SK-N-MC (cell line): ENCODE data around the gene DCHS1.

ENCODE experiments used
- EZH2 ChIP-seq: fragments of 200-600 bp; sonication (generic); IDR thresholded peaks from one replicate; pipeline ENCODE4 v1.6.1; 2017; ENCODE audit warnings: antibody characterized with exemption
- POLR2AphosphoS5 ChIP-seq: IDR thresholded peaks from 2 replicates; pipeline ENCODE4 v1.6.1; 2012; ENCODE audit warnings: mild to moderate bottlenecking, low read depth, low read length, borderline replicate concordance

GRCh38 chr11:6658647-6659046 lies 3.0 kb upstream of the DCHS1 start:
- TF ChIP-seq EZH2, result no peak
- no peak for TF ChIP-seq POLR2AphosphoS5
